SK-N-MC (cell line): ENCODE results near the gene CGB3.

Experiments
- DNase-seq: peaks from one replicate; pipeline ENCODE4 v3.0.0-alpha.2; 2011; ENCODE audit warnings: low read depth, low spot score
- H3K27ac ChIP-seq: fragments of 200-600 bp; sonication (generic); 2 replicates; pipeline ENCODE4 v1.5.1; 2016; ENCODE audit warnings: mixed run types
- H3K36me3 ChIP-seq: fragments of 200-600 bp; sonication (generic); 2 replicates; pipeline ENCODE4 v1.6.1; 2017; ENCODE audit warnings: antibody characterized with exemption, low read length, mixed read lengths; ENCODE audit not compliant: insufficient read depth
- H3K4me3 ChIP-seq: fragments of 200-600 bp; sonication (generic); 2 replicates; pipeline ENCODE4 v1.5.1; 2016
- H3K9ac ChIP-seq: fragments of 200-600 bp; sonication (generic); 2 replicates; pipeline ENCODE4 v1.8.0; 2017; ENCODE audit warnings: mixed run types, mixed read lengths; ENCODE audit not compliant: insufficient read length
- H3K9me3 ChIP-seq: fragments of 200-600 bp; sonication (generic); 2 replicates; pipeline ENCODE4 v1.6.1; 2017; ENCODE audit warnings: low read depth, mild to moderate bottlenecking, antibody characterized with exemption, low read length, moderate library complexity, mixed read lengths
- EZH2 ChIP-seq: fragments of 200-600 bp; sonication (generic); IDR thresholded peaks from one replicate; pipeline ENCODE4 v1.6.1; 2017; ENCODE audit warnings: antibody characterized with exemption
- FOXP2 ChIP-seq: optimal IDR thresholded peaks from 2 replicates; pipeline ENCODE3; 2011; ENCODE audit warnings: mild to moderate bottlenecking, moderate library complexity; ENCODE audit not compliant: insufficient read depth; ENCODE audit errors: extremely low read length, control extremely low read depth
- POLR2AphosphoS5 ChIP-seq: IDR thresholded peaks from 2 replicates; pipeline ENCODE4 v1.6.1; 2012; ENCODE audit warnings: mild to moderate bottlenecking, low read depth, low read length, borderline replicate concordance

Gene CGB3

DNA sequence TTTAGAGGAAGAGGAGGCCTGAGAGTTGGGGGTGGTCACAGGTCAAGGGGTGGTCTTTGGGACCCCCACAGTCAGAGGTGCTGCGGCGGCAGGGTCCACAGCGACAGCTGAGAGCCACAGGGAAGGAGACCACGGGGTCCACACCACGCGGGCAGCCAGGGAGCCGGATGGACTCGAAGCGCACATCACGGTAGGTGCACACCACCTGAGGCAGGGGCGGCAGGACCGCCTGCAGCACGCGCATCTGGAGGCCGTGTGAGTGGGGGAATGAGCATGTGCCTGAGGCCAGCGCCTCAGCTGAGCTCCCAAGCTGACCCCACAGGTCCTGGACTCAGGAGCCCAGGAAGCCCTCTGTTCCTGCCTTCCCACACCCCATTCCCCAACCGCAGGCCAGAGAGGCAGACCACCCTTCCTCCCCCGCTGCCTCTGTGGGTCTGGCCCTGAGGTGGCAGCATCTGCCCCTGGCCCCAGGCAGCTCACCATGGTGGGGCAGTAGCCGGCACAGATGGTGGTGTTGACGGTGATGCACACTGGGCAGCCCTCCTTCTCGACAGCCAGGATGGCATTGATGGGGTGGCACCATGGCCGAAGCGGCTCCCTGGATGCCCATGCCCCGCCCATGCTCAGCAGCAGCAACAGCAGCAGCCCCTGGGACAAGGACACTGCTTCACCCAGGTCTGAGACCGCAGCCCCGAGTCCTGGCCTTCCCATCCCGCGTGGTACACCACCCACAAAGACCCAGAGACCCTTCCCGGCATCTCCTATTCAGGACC, 7.9 kb downstream of the CGB3 start:
- TF ChIP-seq EZH2 (no peak), POLR2AphosphoS5 (no peak; the same call in 1 of the 2 replicates), FOXP2 (no peak)
- no peak overlapping the region for H3K9ac ChIP-seq
- H3K36me3 ChIP-seq, result peaks cover 24% of the 10 kb centered on the region
- H3K4me3 ChIP-seq, result no peak overlapping the region
- no peak for DNase-seq
- H3K9me3 ChIP-seq, result no peaks in the 10 kb centered on the region
- no peak overlapping the region for H3K27ac ChIP-seq

DNA sequence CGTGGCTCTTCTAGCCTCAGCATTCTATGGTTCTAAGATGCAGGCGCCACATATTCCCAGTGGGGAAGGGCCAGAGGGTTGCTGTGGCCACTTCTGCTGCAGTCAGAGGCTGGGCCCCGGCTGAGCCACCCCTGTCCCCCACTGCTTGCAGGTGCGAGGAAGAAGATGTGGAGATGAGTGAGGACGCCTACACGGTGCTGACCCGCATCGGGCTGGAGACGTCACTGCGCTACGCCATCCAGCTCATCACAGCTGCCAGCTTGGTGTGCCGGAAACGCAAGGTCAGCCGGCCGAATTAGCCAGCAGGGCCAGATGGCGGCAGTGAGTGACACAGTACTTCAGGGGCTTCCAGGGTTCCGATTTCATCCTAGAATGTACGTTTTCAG, 9.3 kb downstream of the CGB3 start:
- Histone ChIP-seq H3K36me3 (peaks cover 36% of the 10 kb centered on the region), H3K4me3 (no peak overlapping the region), H3K9ac (no peak overlapping the region), H3K9me3 (no peaks in the 10 kb centered on the region), H3K27ac (no peak overlapping the region)
- no peak for DNase-seq
- TF ChIP-seq EZH2 (no peak), POLR2AphosphoS5 (no peak), FOXP2 (no peak)

DNA sequence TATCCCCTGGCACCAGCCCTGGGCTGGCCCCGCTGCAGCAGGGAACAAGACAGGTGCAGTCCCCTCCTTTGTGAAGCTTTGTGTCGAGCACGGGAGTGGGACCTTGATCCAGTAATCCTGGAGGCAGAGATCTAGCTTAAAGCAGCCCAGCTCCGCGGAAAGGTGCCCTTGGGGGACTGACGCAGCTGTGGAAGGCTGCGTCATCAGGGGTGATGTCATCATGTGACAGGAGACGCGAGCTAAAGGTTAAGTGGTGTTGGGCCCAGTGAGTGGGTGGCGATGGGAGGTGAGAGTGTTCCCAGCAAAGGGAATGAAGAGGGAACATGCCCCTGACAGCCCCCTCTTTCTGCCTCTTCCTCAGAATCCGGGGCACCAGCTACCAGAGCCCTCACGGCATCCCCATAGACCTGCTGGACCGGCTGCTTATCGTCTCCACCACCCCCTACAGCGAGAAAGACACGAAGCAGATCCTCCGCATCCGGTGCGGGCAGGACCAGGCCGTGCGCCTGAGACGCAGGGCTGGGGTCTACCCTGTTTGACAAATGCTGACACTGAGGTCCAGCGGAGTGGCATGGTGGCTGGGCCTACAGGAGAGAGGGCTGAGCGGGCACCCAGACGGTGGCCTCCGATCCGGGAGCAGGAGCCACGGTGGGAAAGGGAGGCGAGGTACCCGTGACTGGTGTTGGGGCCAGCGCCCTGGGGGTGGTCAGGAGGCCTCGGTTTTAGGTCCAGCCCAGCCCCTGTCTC, 9.8 kb downstream of the CGB3 start:
- no peak for DNase-seq
- no peak overlapping the region; the same call in 1 of the 2 replicates for H3K27ac ChIP-seq
- peaks cover 41% of the 10 kb centered on the region for H3K36me3 ChIP-seq
- TF ChIP-seq POLR2AphosphoS5 (no peak), FOXP2 (no peak), EZH2 (no peak)
- no peak overlapping the region for H3K4me3 ChIP-seq
- H3K9me3 ChIP-seq, result no peaks in the 10 kb centered on the region
- no peak overlapping the region for H3K9ac ChIP-seq

DNA sequence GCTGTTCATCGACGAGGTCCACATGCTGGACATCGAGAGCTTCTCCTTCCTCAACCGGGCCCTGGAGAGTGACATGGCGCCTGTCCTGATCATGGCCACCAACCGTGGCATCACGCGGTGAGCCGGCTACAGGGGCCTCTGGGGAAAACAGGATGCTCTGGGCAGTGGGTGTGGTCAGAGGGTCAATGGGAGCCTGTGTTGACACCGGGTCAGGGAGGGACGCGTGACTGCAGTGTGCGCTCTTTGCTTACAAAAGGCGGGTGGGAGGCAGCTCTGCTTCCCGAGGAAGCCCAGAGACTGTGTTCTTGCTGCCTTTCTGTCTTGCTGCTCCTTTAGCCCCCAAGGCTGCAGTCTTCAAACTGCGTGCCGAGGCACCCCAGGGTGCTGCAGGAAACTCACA, 12.9 kb downstream of the CGB3 start:
- DNase-seq, result no peak
- no peak overlapping the region for H3K9ac ChIP-seq
- H3K4me3 ChIP-seq, result no peak overlapping the region
- no peaks in the 10 kb centered on the region for H3K9me3 ChIP-seq
- H3K27ac ChIP-seq, result no peak overlapping the region
- TF ChIP-seq EZH2 (no peak), POLR2AphosphoS5 (no peak), FOXP2 (no peak)
- peaks cover 57% of the 10 kb centered on the region for H3K36me3 ChIP-seq

DNA sequence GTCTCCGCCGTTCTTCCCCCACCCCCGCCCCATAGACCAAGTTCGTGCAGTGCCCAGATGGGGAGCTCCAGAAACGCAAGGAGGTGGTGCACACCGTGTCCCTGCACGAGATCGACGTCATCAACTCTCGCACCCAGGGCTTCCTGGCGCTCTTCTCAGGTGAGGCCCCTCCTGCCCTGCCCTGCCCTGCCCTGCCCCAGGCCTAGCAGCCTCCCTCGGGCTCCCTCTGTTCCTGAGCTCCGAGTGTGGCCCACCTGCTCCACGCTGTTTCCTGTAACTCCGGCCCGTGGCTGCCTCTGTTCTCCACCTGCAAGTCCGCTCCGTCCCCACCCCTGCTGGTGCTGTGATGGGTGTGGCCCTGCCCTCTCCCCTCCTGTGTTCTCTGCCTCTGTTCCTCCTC, 13.7 kb downstream of the CGB3 start:
- DNase-seq, result no peak
- Histone ChIP-seq H3K4me3 (no peak overlapping the region), H3K9ac (no peak overlapping the region), H3K36me3 (peaks cover 60% of the 10 kb centered on the region), H3K27ac (no peak overlapping the region), H3K9me3 (no peaks in the 10 kb centered on the region)
- TF ChIP-seq FOXP2 (no peak), EZH2 (no peak), POLR2AphosphoS5 (no peak)

DNA sequence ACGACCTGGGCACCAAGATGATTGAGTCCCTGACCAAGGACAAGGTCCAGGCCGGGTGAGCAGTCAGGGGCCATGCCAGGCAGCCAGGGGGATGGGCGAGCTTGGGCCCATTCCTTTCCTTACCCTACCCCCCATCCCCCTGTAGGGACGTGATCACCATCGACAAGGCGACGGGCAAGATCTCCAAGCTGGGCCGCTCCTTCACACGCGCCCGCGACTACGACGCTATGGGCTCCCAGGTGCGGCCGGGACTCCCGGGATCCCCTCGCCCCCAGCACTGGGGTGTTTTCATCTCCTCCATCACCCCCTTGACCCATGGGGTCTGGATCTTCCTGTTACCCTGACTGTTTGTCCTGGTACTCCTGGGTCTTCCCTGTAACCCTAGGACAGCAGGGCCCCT, 14.3 kb downstream of the CGB3 start:
- no peaks in the 10 kb centered on the region for H3K9me3 ChIP-seq
- TF ChIP-seq FOXP2 (no peak), POLR2AphosphoS5 (no peak), EZH2 (no peak)
- H3K4me3 ChIP-seq, result no peak overlapping the region
- no peak for DNase-seq
- peaks cover 60% of the 10 kb centered on the region for H3K36me3 ChIP-seq
- no peak overlapping the region for H3K27ac ChIP-seq
- H3K9ac ChIP-seq, result no peak overlapping the region

DNA sequence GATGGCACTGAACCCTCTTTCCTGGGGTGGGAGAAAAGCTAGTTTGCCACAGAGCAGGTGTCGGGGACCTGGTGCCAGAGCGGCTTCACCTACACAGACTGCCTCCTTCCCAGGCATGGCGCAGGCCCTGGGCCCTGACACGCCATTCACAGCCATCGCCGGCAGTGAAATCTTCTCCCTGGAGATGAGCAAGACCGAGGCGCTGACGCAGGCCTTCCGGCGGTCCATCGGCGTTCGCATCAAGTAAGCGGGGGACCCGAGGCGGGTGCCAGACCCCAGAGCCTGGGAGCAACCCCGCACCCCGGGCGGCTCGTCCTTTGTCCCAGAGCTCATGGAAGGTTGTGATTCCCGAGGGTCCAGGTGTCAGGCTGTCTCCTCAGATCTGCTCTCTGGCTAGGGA, 17.2 kb downstream of the CGB3 start:
- peaks cover 70% of the 10 kb centered on the region for H3K36me3 ChIP-seq
- H3K9me3 ChIP-seq, result no peaks in the 10 kb centered on the region
- H3K9ac ChIP-seq, result no peak overlapping the region
- TF ChIP-seq EZH2, result no peak
- TF ChIP-seq POLR2AphosphoS5, result no peak
- TF ChIP-seq FOXP2, result no peak
- no peak overlapping the region for H3K27ac ChIP-seq
- no peak overlapping the region for H3K4me3 ChIP-seq
- no peak for DNase-seq

DNA sequence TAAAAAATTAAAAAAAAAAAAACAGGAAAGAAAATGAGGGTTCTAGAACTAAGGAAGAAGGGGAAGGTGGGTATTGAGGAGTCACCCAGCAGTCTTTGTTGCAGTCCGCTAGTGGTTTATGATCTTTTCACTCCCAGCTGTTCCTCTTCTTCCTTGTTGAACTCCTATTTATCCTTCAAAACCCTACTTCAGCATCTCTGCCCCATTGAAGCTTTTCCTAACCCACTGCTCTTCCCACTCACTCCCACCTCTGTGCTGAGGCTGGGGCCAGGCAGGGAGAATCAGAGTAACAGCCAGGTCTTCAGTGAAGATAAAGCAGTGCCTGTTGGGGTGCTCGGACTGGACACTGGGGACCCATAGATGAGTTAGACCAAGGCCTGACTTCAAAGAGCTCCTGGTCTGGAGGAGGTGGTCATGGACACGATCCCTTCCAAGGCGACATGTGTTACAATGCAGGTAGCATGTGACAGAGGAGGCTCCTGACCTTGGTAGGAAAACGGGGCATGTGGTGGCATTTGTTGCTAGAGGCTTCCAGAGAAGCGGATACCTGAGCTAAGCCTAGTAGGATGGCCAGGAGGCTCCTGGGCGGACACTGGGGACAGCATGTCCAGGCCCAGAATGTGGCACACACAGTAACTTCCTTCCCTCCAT, 19.0 kb downstream of the CGB3 start:
- TF ChIP-seq FOXP2, result no peak
- no peak for TF ChIP-seq POLR2AphosphoS5
- TF ChIP-seq EZH2, result no peak
- H3K9me3 ChIP-seq, result no peaks in the 10 kb centered on the region
- H3K4me3 ChIP-seq, result no peak overlapping the region
- no peak overlapping the region for H3K27ac ChIP-seq
- no peak overlapping the region for H3K9ac ChIP-seq
- peaks cover 57% of the 10 kb centered on the region for H3K36me3 ChIP-seq
- no peak for DNase-seq
